Measurements from ENCODE around the gene SLAMF6.
A peak's percentile ranks its signal among the peaks of the same experiment; 100 is the strongest.

DNA sequence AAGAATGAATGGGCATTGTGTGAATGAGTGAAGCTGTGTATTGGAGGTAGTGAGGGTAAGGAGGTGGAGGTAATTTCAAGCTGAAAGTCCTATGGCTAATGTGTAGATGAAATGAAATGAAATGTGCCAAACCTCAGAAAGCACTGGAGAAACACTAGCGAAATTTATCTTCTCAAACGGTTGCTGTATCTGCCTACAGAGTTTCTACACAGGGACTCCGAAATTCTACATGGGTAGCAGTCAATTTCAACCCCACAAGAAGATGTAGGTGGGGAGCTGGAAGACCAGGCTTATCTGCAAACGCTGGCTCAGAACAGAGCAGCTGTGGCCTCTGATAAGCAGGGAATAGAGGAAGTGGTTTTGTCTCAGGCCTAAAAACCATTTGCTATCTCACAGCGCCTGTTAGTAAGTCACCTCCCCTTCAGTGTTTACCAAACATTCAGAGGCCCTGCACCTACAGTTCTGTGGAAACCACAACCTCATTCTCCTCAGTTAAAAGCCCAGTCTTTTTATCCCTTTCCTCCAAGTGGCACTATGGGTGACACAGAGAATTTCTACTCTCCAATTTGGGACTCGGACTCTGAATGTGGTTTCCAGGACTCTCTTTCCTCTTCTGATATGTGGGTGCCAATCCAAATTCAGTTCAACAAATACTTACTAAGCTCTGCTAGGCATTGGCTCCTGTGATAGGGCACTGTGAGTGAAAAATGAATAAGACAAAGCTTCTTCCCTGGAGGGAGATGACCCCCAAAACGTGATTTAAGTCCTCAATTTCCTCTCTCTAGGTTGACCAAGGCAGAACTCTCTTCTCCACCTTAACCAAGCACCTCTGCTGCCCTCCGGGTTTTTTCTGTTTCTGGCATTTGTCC is 17.2 kb upstream of the SLAMF6 start:
- TF ChIP-seq POLR2AphosphoS5 (IDR thresholded peaks at IDR 0.05) = peak in 1 of 2 donors; percentile 65
- TF ChIP-seq, protein P1, sequence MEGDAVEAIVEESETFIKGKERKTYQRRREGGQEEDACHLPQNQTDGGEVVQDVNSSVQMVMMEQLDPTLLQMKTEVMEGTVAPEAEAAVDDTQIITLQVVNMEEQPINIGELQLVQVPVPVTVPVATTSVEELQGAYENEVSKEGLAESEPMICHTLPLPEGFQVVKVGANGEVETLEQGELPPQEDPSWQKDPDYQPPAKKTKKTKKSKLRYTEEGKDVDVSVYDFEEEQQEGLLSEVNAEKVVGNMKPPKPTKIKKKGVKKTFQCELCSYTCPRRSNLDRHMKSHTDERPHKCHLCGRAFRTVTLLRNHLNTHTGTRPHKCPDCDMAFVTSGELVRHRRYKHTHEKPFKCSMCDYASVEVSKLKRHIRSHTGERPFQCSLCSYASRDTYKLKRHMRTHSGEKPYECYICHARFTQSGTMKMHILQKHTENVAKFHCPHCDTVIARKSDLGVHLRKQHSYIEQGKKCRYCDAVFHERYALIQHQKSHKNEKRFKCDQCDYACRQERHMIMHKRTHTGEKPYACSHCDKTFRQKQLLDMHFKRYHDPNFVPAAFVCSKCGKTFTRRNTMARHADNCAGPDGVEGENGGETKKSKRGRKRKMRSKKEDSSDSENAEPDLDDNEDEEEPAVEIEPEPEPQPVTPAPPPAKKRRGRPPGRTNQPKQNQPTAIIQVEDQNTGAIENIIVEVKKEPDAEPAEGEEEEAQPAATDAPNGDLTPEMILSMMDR (IDR thresholded peaks at IDR 0.05) = no peak
- peak in 1 of 4 donors; percentile 12 for TF ChIP-seq POLR2A (IDR thresholded peaks at IDR 0.05)
- TF ChIP-seq EP300 (IDR thresholded peaks at IDR 0.05) = peak in 1 of 4 donors; percentile 36
